Endothelial cell of umbilical vein (primary cell): ENCODE results near the gene EGLN1. TPM values are rescaled to one million over a fixed set of nuclear protein-coding genes. Genes with fewer than 3 reads are reported as not detected.

Experiments
- BruUV-seq: library from RNA; stranded (reverse); fragments of 400-500 nt; replicated peaks from 2 replicates; lab custom pipeline; 2021; lab: Mats Ljungman, UMichigan
- CTCF ChIA-PET: fragments of 300-600, 350-600 bp; sonication (Branson Sonifier 250); formaldehyde crosslinking; loops from one replicate; lab custom pipeline; 2021; ENCODE audit warnings: antibody characterized with exemption, inconsistent platforms; lab: Charles Lee
- POLR2A ChIA-PET: fragments of 300-600, 350-600 bp; sonication (Branson Sonifier 250); formaldehyde crosslinking; loops from one replicate; lab custom pipeline; 2021; ENCODE audit warnings: antibody characterized with exemption, inconsistent platforms; lab: Charles Lee
- DNase-seq: peaks from one replicate; pipeline ENCODE4 v3.0.0-alpha.2; 2011; ENCODE audit warnings: low read depth, low spot score
- FAIRE-seq: peaks from 2 replicates; lab custom pipeline; 2011; peaks lifted over from hg19 to GRCh38; lab: Jason Lieb, UNC
- H2AFZ ChIP-seq: 2 replicates; pipeline ENCODE4 v1.6.0; 2012; ENCODE audit warnings: low read depth, low read length, control low read depth, inconsistent platforms
- H3K27ac ChIP-seq: 2 replicates; pipeline ENCODE4 v1.5.1; 2011; ENCODE audit warnings: low read depth, mild to moderate bottlenecking, control low read depth, low read length, moderate library complexity; ENCODE audit not compliant: insufficient read depth
- H3K27me3 ChIP-seq, 2 experiments: 2 replicates each; pipeline versions ENCODE4 v1.6.0 to v1.6.1; 2011; ENCODE audit warnings: low read length in 2 of 2, mixed read lengths in 1 of 2; ENCODE audit not compliant: control insufficient read depth in 2 of 2, insufficient read depth in 2 of 2
- H3K36me3 ChIP-seq, 2 experiments: 2 replicates in 1 of 2; 3 replicates in 1 of 2; pipeline ENCODE4 v1.5.1; 2011; ENCODE audit warnings: low read length in 2 of 2, mild to moderate bottlenecking in 1 of 2, moderate library complexity in 1 of 2; ENCODE audit not compliant: control insufficient read depth in 2 of 2, insufficient read depth in 2 of 2; ENCODE audit errors: extremely low read depth in 1 of 2
- H3K4me1 ChIP-seq: 3 replicates; pipeline ENCODE4 v1.5.1; 2011; ENCODE audit warnings: mild to moderate bottlenecking, low read length; ENCODE audit not compliant: control insufficient read depth, insufficient read depth; ENCODE audit errors: extremely low read depth
- H3K4me2 ChIP-seq: 2 replicates; pipeline ENCODE4 v1.6.1; 2011; ENCODE audit warnings: low read length, control low read depth, mixed read lengths; ENCODE audit not compliant: insufficient read depth
- H3K4me3 ChIP-seq, 3 experiments: fragments of 200-600 bp in 1 of 3; sonication (generic), shearing (Covaris generic) in 1 of 3; replicated peaks in 1 of 3; 2 replicates each; pipeline ENCODE4 v1.5.1; 2011 to 2016; ENCODE audit warnings: control low read depth in 3 of 3, low read length in 3 of 3, mild to moderate bottlenecking in 2 of 3, inconsistent platforms in 1 of 3, low read depth in 1 of 3, moderate library complexity in 1 of 3; ENCODE audit not compliant: insufficient read depth in 1 of 3
- H3K79me2 ChIP-seq: 2 replicates; pipeline ENCODE4 v1.6.0; 2012; ENCODE audit warnings: low read length, inconsistent platforms; ENCODE audit not compliant: control insufficient read depth, insufficient read depth
- H3K9ac ChIP-seq: replicated peaks from 2 replicates; pipeline ENCODE3; 2011; ENCODE audit warnings: low read length, control low read depth; ENCODE audit not compliant: insufficient read depth; ENCODE audit errors: extremely low read depth
- H3K9me1 ChIP-seq: replicated peaks from 3 replicates; pipeline ENCODE4 v1.6.0; 2011; ENCODE audit warnings: mild to moderate bottlenecking, low read length; ENCODE audit not compliant: control insufficient read depth, insufficient read depth; ENCODE audit errors: extremely low read depth
- H3K9me3 ChIP-seq: replicated peaks from 2 replicates; pipeline ENCODE4 v1.5.1; 2012; ENCODE audit warnings: low read length, inconsistent platforms; ENCODE audit not compliant: control insufficient read depth, insufficient read depth
- H4K20me1 ChIP-seq: replicated peaks from 2 replicates; pipeline ENCODE3; 2011; ENCODE audit warnings: mild to moderate bottlenecking, low read length; ENCODE audit not compliant: control insufficient read depth, insufficient read depth; ENCODE audit errors: extremely low read depth
- CTCF ChIP-seq, 2 donors: IDR thresholded peaks; 1 replicate in 1 of 2; 2 replicates in 1 of 2; pipeline ENCODE4 v1.5.1; 2011; ENCODE audit warnings: low read length in 2 of 2, mild to moderate bottlenecking in 2 of 2, moderate library complexity in 2 of 2, control low read depth in 1 of 2, inconsistent platforms in 1 of 2, low read depth in 1 of 2; ENCODE audit not compliant: insufficient read depth in 1 of 2; ENCODE audit errors: extremely low read depth in 1 of 2
- EZH2 ChIP-seq: IDR thresholded peaks from 2 replicates; pipeline ENCODE4 v1.6.1; 2012; ENCODE audit warnings: borderline replicate concordance, low read depth, mild to moderate bottlenecking, moderate library complexity, low read length, inconsistent platforms; ENCODE audit not compliant: severe bottlenecking
- FOS ChIP-seq: IDR thresholded peaks from 2 replicates; pipeline ENCODE4 v1.6.1; 2011; ENCODE audit warnings: mild to moderate bottlenecking, low read length, moderate library complexity, borderline replicate concordance; ENCODE audit not compliant: insufficient read depth
- GATA2 ChIP-seq: IDR thresholded peaks from 2 replicates; pipeline ENCODE4 v1.7.0; 2011; ENCODE audit warnings: low read depth, mild to moderate bottlenecking, moderate library complexity, mixed read lengths, low read length; ENCODE audit not compliant: insufficient read length, insufficient read depth
- JUN ChIP-seq: IDR thresholded peaks from 2 replicates; pipeline ENCODE4 v1.6.1; 2011; ENCODE audit warnings: borderline replicate concordance, low read depth; ENCODE audit not compliant: insufficient read length, insufficient read depth
- MAX ChIP-seq: IDR thresholded peaks from 2 replicates; pipeline ENCODE4 v1.6.1; 2011; ENCODE audit not compliant: insufficient read depth, insufficient read length
- POLR2A ChIP-seq: IDR thresholded peaks from 2 replicates; pipeline ENCODE4 v1.6.1; 2012; ENCODE audit warnings: low read depth, mild to moderate bottlenecking, control low read depth, low read length
- POLR2AphosphoS5 ChIP-seq: IDR thresholded peaks from 2 replicates; pipeline ENCODE4 v1.6.1; 2012; ENCODE audit warnings: low read depth, mild to moderate bottlenecking, control low read depth, low read length, moderate library complexity; ENCODE audit not compliant: insufficient read depth
- dilution Hi-C: fragments of 300-500 bp; cut with MboI; formaldehyde crosslinking; loops from one replicate; pipeline ENCODE4 v1.15.0; 2019; ENCODE audit warnings: low sequenced_read_pairs; ENCODE audit not compliant: extremely low pct_ligation_motif_present
- intact Hi-C: fragments of 100-400 bp; cut with micrococcal nuclease; formaldehyde crosslinking; loops from one replicate; pipeline ENCODE4 v1.10.0; 2022
- polyA plus RNA-seq, 4 experiments: library from polyadenylated mRNA; depleted of rRNA in 3 of 4; stranded (reverse) in 3 of 4; unstranded in 1 of 4; fragments of >200 nt; gene quantifications; 2 replicates each; pipeline versions ENCODE4 v1.2.1 to v1.2.3, GENCODE V29; 2011 to 2012; ENCODE audit warnings: missing spikeins in 1 of 4
- total RNA-seq: library from RNA; stranded (reverse); gene quantifications from 2 replicates; pipeline ENCODE4 v1.2.3, GENCODE V29; 2021

Gene EGLN1
- total and polyA plus RNA-seq, 2 donors (not counting 3 experiments of a cell fraction or from before 2014, with no cell fraction given): 13.7 to 38.1 TPM

GRCh38 chr1:231387770-231388669, 34.1 kb downstream of the EGLN1 start:
- Histone ChIP-seq H3K4me2 (peak overlapping the region; percentile 66), H3K36me3 (no peaks in the 10 kb centered on the region), H3K4me3 (no peak overlapping the region), H4K20me1 (no peaks in the 10 kb centered on the region), H3K27ac (peak overlapping the region; percentile 98), H3K4me1 (peaks cover 39% of the 10 kb centered on the region), H3K27me3 (no peaks in the 10 kb centered on the region), H3K79me2 (peaks cover 62% of the 10 kb centered on the region), H3K9ac (peak overlapping the region; percentile 41), H2AFZ (no peak overlapping the region), H3K9me1 (no peaks in the 10 kb centered on the region), H3K9me3 (no peaks in the 10 kb centered on the region)
- intact Hi-C loops: loop anchor here (1.0 kb wide), 2 partner anchors 7 to 34 kb away; partner anchors contain the start of gene EGLN1
- DNase-seq (peak; percentile 88), FAIRE-seq (peak; percentile 74)
- ChIA-PET POLR2A (interaction anchor here (1.1 kb wide), 1 partner anchor 13 kb away, joined by 4 read pairs; no protein-coding TSS in a partner anchor), CTCF (interaction anchor here (1.2 to 1.6 kb wide), 2 partner anchors 12 to 26 kb away, joined by 3 read pairs; no protein-coding TSS in a partner anchor)
- BruUV-seq: TSS peak; percentile 59
- dilution Hi-C loops: no loop called here
- TF ChIP-seq FOS (peak; percentile 69), POLR2AphosphoS5 (peak; percentile 44), MAX (no peak), POLR2A (peak; percentile 51), EZH2 (no peak), CTCF (IDR thresholded peaks at IDR 0.05; ENCODE audit: extremely low read depth in 1 of 2, insufficient read depth in 1 of 2, low read depth in 1 of 2, low read length in 2 of 2) (no peak), GATA2 (peak; percentile 57), JUN (peak; percentile 92)
